Measurements from ENCODE around the gene GALT. TPM values are rescaled to one million over a fixed set of nuclear protein-coding genes. Genes with fewer than 3 reads are reported as not detected.

GALT gene
- total and polyA plus RNA-seq, 9 donors, result 33.1 to 63.3 (median 45.2) TPM

- no peak overlapping the region for H3K27ac ChIP-seq
- H3K27me3 ChIP-seq, result no peaks in the 10 kb centered on the region
- no peak for TF ChIP-seq POLR2A (IDR thresholded peaks at IDR 0.05)
- TF ChIP-seq EP300 (IDR thresholded peaks at IDR 0.05), result no peak
- TF ChIP-seq CTCF (IDR thresholded peaks at IDR 0.05), result no peak
- WGBS, 3 donors, result 90 to 94% (median 93%) methylated on average over 8 of the region's 8 CpGs
- no peaks in the 10 kb centered on the region for H3K9me3 ChIP-seq
- H3K36me3 ChIP-seq, result no peaks in the 10 kb centered on the region
- no peak overlapping the region for H3K4me3 ChIP-seq
- DNase-seq, result no peak
- peaks cover 33% of the 10 kb centered on the region for H3K4me1 ChIP-seq (ENCODE audit: insufficient read depth)
- intact Hi-C loops (cut with DNase I), result no loop called here
Observed at GRCh38 chr9:34648673-34649072, 2.2 kb downstream of the GALT start.

GRCh38 chr9:34650816-34651215 lies 4.3 kb downstream of the GALT start:
- Histone ChIP-seq H3K9me3 (no peaks in the 10 kb centered on the region), H3K4me3 (no peak overlapping the region), H3K36me3 (no peaks in the 10 kb centered on the region), H3K27ac (peak overlapping the region in 1 of 2 donors; percentile 81), H3K27me3 (no peaks in the 10 kb centered on the region), H3K4me1 (ENCODE audit: insufficient read depth) (peaks cover 48% of the 10 kb centered on the region)
- peak in 4 of 5 donors; percentile 48 to 71 (median 64) for DNase-seq
- no peak for TF ChIP-seq CTCF (IDR thresholded peaks at IDR 0.05)
- TF ChIP-seq EP300 (IDR thresholded peaks at IDR 0.05), result no peak
- TF ChIP-seq POLR2A (IDR thresholded peaks at IDR 0.05), result no peak
- 37 to 49% (median 42%) methylated on average over 5 of the region's 5 CpGs for WGBS, 3 donors
- intact Hi-C loops (cut with DNase I), result no loop called here

GRCh38 chr9:34651321-34651720 lies 4.8 kb downstream of the GALT start:
- peaks cover 46% of the 10 kb centered on the region for H3K4me1 ChIP-seq (ENCODE audit: insufficient read depth)

GRCh38 chr9:34651876-34652601 lies 5.6 kb downstream of the GALT start, which contains the start of gene IL11RA:
Gene IL11RA, plus strand, starts transcription at chr9:34652185. Its CDS starts 3,033 bp downstream, at chr9:34655218.
- peak within 1 kb of the TSS; percentile 71 to 81 for H3K27ac ChIP-seq
- H3K27me3 ChIP-seq, result no peaks in the 10 kb centered on the region
- intact Hi-C loops (cut with DNase I), result no loop called here
- TF ChIP-seq CTCF (IDR thresholded peaks at IDR 0.05) (peak in 1 of 3 donors; percentile 6), POLR2A (IDR thresholded peaks at IDR 0.05) (peak; percentile 35), EP300 (IDR thresholded peaks at IDR 0.05) (no peak)
- peak within 1 kb of the TSS; percentile 36 for H3K4me3 ChIP-seq
- H3K4me1 ChIP-seq (ENCODE audit: insufficient read depth), result peaks cover 46% of the 10 kb centered on the region
- DNase-seq, result peak; percentile 90 to 94 (median 90)
- H3K9me3 ChIP-seq, result no peaks in the 10 kb centered on the region
- no peaks in the 10 kb centered on the region for H3K36me3 ChIP-seq
- 1 to 7% (median 3%) methylated on average over 23 to 24 of the region's 24 CpGs for WGBS, 3 donors

More at GRCh38 chr9:34651321-34651720, 4.8 kb downstream of the GALT start:
- Histone ChIP-seq H3K27me3 (no peaks in the 10 kb centered on the region), H3K36me3 (no peaks in the 10 kb centered on the region), H3K4me3 (peak overlapping the region; percentile 36), H3K9me3 (no peaks in the 10 kb centered on the region), H3K27ac (peak overlapping the region in 1 of 2 donors; percentile 81)
- intact Hi-C loops (cut with DNase I), result no loop called here
- 26 to 36% (median 27%) methylated on average over 4 of the region's 4 CpGs for WGBS, 3 donors
- no peak for TF ChIP-seq POLR2A (IDR thresholded peaks at IDR 0.05)
- TF ChIP-seq CTCF (IDR thresholded peaks at IDR 0.05), result no peak
- TF ChIP-seq EP300 (IDR thresholded peaks at IDR 0.05), result no peak
- peak in 4 of 5 donors; percentile 52 to 58 (median 56) for DNase-seq
